Activated naive CD4-positive, alpha-beta T cell treated with anti-CD3 and anti-CD28 coated beads for 36 hours (primary cell): ENCODE results near the gene OR5C1. TPM values are rescaled to one million over a fixed set of nuclear protein-coding genes. Genes with fewer than 3 reads are reported as not detected.

Experiments
- CTCF ChIA-PET: fragments of 350-600 bp; sonication (Branson Sonifier 250); formaldehyde crosslinking; loops from one replicate; lab custom pipeline; 2021; ENCODE audit warnings: antibody characterized with exemption; lab: Charles Lee
- DNase-seq: peaks from one replicate; pipeline ENCODE4 v3.0.0-alpha.2; 2020
- H3K27ac Mint-ChIP-seq: one replicate; pipeline ENCODE4 v1.8.0; 2021; ENCODE audit warnings: mild to moderate bottlenecking, mixed read lengths
- H3K27me3 Mint-ChIP-seq: one replicate; pipeline ENCODE4 v1.8.0; 2021; ENCODE audit warnings: low read depth, mixed read lengths
- H3K36me3 Mint-ChIP-seq: one replicate; pipeline ENCODE4 v1.8.0; 2021; ENCODE audit warnings: low read depth, mixed read lengths
- H3K4me1 Mint-ChIP-seq: one replicate; pipeline ENCODE4 v1.8.0; 2021; ENCODE audit warnings: low read depth, mixed read lengths
- H3K4me3 Mint-ChIP-seq: one replicate; pipeline ENCODE4 v1.8.0; 2021; ENCODE audit warnings: mild to moderate bottlenecking, moderate library complexity, mixed read lengths
- H3K9me3 Mint-ChIP-seq: one replicate; pipeline ENCODE4 v1.8.0; 2021; ENCODE audit warnings: mixed read lengths
- intact Hi-C: fragments of 100-400 bp; cut with micrococcal nuclease; formaldehyde crosslinking; loops from one replicate; pipeline ENCODE4 v1.15.1; 2023
- total RNA-seq, 2 experiments: library from RNA; stranded (reverse); gene quantifications; one replicate each; pipeline ENCODE4 v1.2.3, GENCODE V29; 2021

Gene OR5C1
- total RNA-seq: not detected

DNA sequence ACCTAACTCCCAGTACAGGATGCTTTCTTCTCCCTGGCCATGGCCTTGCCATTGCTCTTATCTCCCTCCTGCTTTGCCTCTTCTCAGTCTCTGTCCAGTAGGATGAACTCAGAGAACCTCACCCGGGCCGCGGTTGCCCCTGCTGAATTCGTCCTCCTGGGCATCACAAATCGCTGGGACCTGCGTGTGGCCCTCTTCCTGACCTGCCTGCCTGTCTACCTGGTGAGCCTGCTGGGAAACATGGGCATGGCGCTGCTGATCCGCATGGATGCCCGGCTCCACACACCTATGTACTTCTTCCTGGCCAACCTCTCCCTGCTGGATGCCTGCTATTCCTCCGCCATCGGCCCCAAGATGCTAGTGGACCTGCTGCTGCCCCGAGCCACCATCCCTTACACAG, at the start of gene OR5C1:
OR5C1 (plus strand) TSS at position 103 of the 400 bp plus-strand sequence; CDS start at position 103, 0 bp downstream.
- no peak within 1 kb of the TSS for H3K27ac Mint-ChIP-seq
- H3K4me1 Mint-ChIP-seq: no peaks in the 10 kb centered on the region
- no peak within 1 kb of the TSS for H3K4me3 Mint-ChIP-seq
- CTCF ChIA-PET: no interaction called here
- no peaks in the 10 kb centered on the region for H3K27me3 Mint-ChIP-seq
- H3K9me3 Mint-ChIP-seq: no peaks in the 10 kb centered on the region
- DNase-seq: no peak
- H3K36me3 Mint-ChIP-seq: no peaks in the 10 kb centered on the region
- intact Hi-C loops: no loop called here

DNA sequence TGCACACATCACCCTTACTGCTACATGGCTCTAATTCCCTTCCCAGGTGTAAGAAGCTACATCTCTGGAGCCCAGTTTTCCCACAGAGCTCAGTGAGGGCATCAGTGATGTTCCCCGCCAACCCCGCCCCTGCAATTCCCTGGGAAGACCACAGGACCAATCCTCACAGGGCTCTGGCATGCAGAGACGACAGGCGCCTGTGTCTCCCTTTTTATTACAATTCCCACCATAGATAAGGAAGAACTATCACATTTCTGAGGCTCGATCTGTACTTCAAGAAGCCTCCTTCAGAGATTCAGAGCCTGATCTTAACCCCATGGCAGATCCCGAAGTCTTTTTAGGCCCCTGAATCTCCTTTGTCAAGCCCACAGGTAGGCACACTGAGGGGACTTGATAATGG, 46.7 kb upstream of the OR5C1 start, which contains the start of gene OR1L6:
OR1L6 (plus strand) TSS at position 301 of the 400 bp plus-strand sequence. CDS start 7,545 bp downstream, outside the sequence.
- Mint-ChIP-seq H3K36me3 (no peaks in the 10 kb centered on the region), H3K4me1 (no peaks in the 10 kb centered on the region), H3K27me3 (no peaks in the 10 kb centered on the region), H3K9me3 (peaks cover 15% of the 10 kb centered on the region), H3K27ac (no peak within 1 kb of the TSS), H3K4me3 (no peak within 1 kb of the TSS)
- no peak for DNase-seq
- intact Hi-C loops: no loop called here
- CTCF ChIA-PET: no interaction called here

DNA sequence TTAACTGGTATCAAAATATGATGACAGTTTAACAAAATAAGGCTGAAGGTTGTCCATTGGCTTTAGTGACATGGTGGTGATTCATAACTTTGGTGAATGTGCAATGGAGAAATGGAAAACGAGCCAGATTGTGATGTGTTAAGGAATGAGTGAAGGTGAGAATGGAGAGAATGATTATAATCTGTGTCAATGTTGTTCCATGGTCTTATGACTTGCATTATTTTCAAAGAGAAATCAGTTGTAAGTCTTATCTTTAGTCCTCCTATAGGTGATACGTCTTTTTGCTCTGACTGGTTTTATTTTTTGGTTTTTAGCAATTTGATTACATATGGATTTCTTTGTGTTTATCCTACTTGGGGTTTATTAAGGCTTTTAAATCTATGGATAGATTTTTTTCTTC, 33.9 kb upstream of the OR5C1 start:
- Mint-ChIP-seq H3K4me1 (no peaks in the 10 kb centered on the region), H3K27ac (no peak overlapping the region), H3K27me3 (peaks cover 9% of the 10 kb centered on the region), H3K4me3 (no peak overlapping the region), H3K9me3 (peaks cover 21% of the 10 kb centered on the region), H3K36me3 (peaks cover 6% of the 10 kb centered on the region)
- intact Hi-C loops: no loop called here
- DNase-seq: no peak
- CTCF ChIA-PET: no interaction called here

- intact Hi-C loops: no loop called here
- peaks cover 35% of the 10 kb centered on the region for H3K9me3 Mint-ChIP-seq
- no peak for DNase-seq
- CTCF ChIA-PET: no interaction called here
- H3K4me1 Mint-ChIP-seq: no peaks in the 10 kb centered on the region
- no peak overlapping the region for H3K27ac Mint-ChIP-seq
- H3K4me3 Mint-ChIP-seq: no peak overlapping the region
- peaks cover 9% of the 10 kb centered on the region for H3K36me3 Mint-ChIP-seq
- H3K27me3 Mint-ChIP-seq: peaks cover 3% of the 10 kb centered on the region
Measured at GRCh38 chr9:122767817-122768216, 20.9 kb upstream of the OR5C1 start.

DNA sequence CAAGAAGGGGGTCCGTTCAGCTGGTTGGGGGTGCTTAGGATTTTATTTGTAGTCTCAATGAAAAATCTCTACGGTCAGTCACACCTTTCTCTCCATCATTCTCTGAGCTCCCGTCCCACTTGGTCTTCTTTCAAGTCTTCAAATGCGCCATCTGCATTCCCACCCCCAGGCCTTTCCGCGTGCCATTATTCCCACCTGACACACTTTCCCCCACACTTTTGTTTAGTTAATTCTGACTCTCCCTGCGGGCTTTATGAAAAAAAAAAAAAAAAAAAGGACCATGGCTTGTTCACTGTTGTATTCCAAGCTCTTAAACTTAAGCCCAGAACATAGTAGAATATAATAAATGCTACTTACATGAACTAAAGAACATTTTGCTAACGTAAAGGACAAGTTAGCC, 11.7 kb upstream of the OR5C1 start:
- no peaks in the 10 kb centered on the region for H3K36me3 Mint-ChIP-seq
- H3K27ac Mint-ChIP-seq: no peak overlapping the region
- CTCF ChIA-PET: interaction anchor here (0.7 kb wide), 1 partner anchor 609 kb away, joined by 5 read pairs; no protein-coding TSS in a partner anchor
- no peaks in the 10 kb centered on the region for H3K4me1 Mint-ChIP-seq
- no peak overlapping the region for H3K4me3 Mint-ChIP-seq
- intact Hi-C loops: no loop called here
- peaks cover 9% of the 10 kb centered on the region for H3K9me3 Mint-ChIP-seq
- DNase-seq: no peak
- H3K27me3 Mint-ChIP-seq: peaks cover 3% of the 10 kb centered on the region

- Mint-ChIP-seq H3K27me3 (no peaks in the 10 kb centered on the region), H3K4me3 (no peak overlapping the region), H3K4me1 (no peaks in the 10 kb centered on the region), H3K36me3 (no peaks in the 10 kb centered on the region), H3K27ac (no peak overlapping the region), H3K9me3 (peaks cover 4% of the 10 kb centered on the region)
- CTCF ChIA-PET: no interaction called here
- DNase-seq: no peak
- intact Hi-C loops: no loop called here
Measured at GRCh38 chr9:122777935-122778627, 10.7 kb upstream of the OR5C1 start.

DNA sequence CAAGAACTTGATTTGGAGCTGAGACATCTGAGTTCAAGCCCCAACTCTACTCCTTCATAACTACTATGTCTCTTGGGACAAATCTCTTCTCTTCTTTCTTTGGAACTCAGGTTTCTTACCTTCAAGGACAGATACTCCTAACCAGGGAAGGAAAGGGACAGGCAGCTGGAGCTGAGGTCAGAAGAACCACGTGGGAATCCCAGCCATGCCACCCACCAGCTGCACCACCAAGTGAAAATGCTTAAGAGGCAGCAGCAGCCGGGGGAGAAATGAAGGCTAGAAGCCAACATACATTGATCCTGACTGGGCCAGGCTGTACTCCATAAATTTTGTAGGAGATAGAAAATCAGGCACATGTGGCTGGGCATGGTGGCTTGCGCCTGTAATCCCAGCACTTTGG, 9.6 kb upstream of the OR5C1 start:
- DNase-seq: no peak
- Mint-ChIP-seq H3K36me3 (no peaks in the 10 kb centered on the region), H3K9me3 (no peaks in the 10 kb centered on the region), H3K4me1 (no peaks in the 10 kb centered on the region), H3K4me3 (no peak overlapping the region), H3K27ac (no peak overlapping the region), H3K27me3 (no peaks in the 10 kb centered on the region)
- intact Hi-C loops: no loop called here
- CTCF ChIA-PET: no interaction called here

GRCh38 chr9:122780026-122780425, 8.7 kb upstream of the OR5C1 start:
- CTCF ChIA-PET: no interaction called here
- Mint-ChIP-seq H3K36me3 (no peaks in the 10 kb centered on the region), H3K27ac (no peak overlapping the region), H3K27me3 (no peaks in the 10 kb centered on the region), H3K4me1 (no peaks in the 10 kb centered on the region), H3K9me3 (no peaks in the 10 kb centered on the region), H3K4me3 (no peak overlapping the region)
- no peak for DNase-seq
- intact Hi-C loops: no loop called here

DNA sequence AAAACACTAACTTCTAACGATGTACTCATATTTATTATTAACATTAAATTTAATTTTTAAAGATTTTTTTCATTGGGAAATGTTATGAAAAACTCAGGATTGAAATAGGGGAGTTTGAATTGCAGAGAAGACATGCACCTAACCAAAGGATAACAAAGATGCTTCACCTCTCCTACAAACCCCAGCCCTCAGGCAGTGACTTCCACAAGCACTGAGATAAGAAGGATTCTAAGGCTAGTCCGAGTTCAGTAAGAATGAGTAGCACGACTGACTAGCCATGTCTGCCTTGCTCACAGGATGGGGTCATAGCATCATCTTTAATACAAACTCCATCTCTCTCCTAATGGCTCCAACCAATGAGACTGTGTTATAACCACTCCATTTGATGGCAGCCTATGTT, 7.1 kb upstream of the OR5C1 start:
- DNase-seq: no peak
- Mint-ChIP-seq H3K27me3 (no peaks in the 10 kb centered on the region), H3K36me3 (no peaks in the 10 kb centered on the region), H3K4me1 (no peaks in the 10 kb centered on the region), H3K9me3 (no peaks in the 10 kb centered on the region), H3K27ac (no peak overlapping the region), H3K4me3 (no peak overlapping the region)
- intact Hi-C loops: no loop called here
- CTCF ChIA-PET: no interaction called here

DNA sequence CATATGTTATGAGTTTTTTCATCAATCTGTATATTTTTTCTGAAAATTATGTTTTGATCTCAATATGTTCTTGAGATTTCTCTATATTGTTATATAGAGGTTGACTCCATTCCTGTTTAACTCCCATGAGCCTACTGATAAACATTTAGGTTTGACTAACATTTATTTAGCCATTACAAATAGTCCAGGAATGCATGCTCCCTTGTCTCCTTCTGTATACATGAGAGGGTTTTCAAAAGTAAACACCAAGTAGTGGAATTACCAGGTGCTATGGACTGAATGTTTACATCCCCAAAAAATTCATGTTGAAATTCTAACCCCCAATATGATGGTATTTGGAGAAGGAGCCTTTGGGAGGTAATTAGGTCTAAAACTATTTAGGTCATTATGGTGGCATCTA, 3.5 kb upstream of the OR5C1 start:
- intact Hi-C loops: no loop called here
- no peak for DNase-seq
- Mint-ChIP-seq H3K4me3 (no peak overlapping the region), H3K36me3 (no peaks in the 10 kb centered on the region), H3K9me3 (no peaks in the 10 kb centered on the region), H3K27ac (no peak overlapping the region), H3K27me3 (no peaks in the 10 kb centered on the region), H3K4me1 (no peaks in the 10 kb centered on the region)
- CTCF ChIA-PET: no interaction called here

GRCh38 chr9:122786338-122786737, 2.4 kb upstream of the OR5C1 start:
- CTCF ChIA-PET: interaction anchor here (0.5 kb wide), 1 partner anchor 45 kb away, joined by 3 read pairs; no protein-coding TSS in a partner anchor
- H3K27me3 Mint-ChIP-seq: no peaks in the 10 kb centered on the region

GRCh38 chr9:122789256-122790046, 718 bp downstream of the OR5C1 start:
- no peak overlapping the region for H3K27ac Mint-ChIP-seq

More at GRCh38 chr9:122786338-122786737, 2.4 kb upstream of the OR5C1 start:
- Mint-ChIP-seq H3K4me3 (no peak overlapping the region), H3K4me1 (no peaks in the 10 kb centered on the region), H3K9me3 (no peaks in the 10 kb centered on the region), H3K36me3 (no peaks in the 10 kb centered on the region), H3K27ac (no peak overlapping the region)
- intact Hi-C loops: no loop called here
- DNase-seq: no peak

More at GRCh38 chr9:122789256-122790046, 718 bp downstream of the OR5C1 start:
- intact Hi-C loops: no loop called here
- H3K4me3 Mint-ChIP-seq: no peak overlapping the region
- H3K36me3 Mint-ChIP-seq: no peaks in the 10 kb centered on the region
- no peaks in the 10 kb centered on the region for H3K27me3 Mint-ChIP-seq
- DNase-seq: no peak
- H3K4me1 Mint-ChIP-seq: no peaks in the 10 kb centered on the region
- CTCF ChIA-PET: interaction anchor here (0.6 kb wide), 1 partner anchor 52 kb away, joined by 4 read pairs; no protein-coding TSS in a partner anchor
- no peaks in the 10 kb centered on the region for H3K9me3 Mint-ChIP-seq
